Loucy (cell line): ENCODE results near the gene CPEB4.

Experiments used
- H2AFZ ChIP-seq: fragments of 200-600 bp; sonication (generic); 2 replicates; pipeline ENCODE4 v1.6.0; 2016; ENCODE audit warnings: antibody characterized with exemption, mild to moderate bottlenecking, low read length, moderate library complexity
- H3F3A ChIP-seq: fragments of 200-600 bp; 2 replicates; pipeline ENCODE4 v1.6.0; 2016; ENCODE audit warnings: antibody characterized with exemption, low read depth, mild to moderate bottlenecking
- H3K27me3 ChIP-seq: fragments of 200-600 bp; sonication (generic); 2 replicates; pipeline ENCODE4 v1.6.1; 2014; ENCODE audit warnings: low read length, mild to moderate bottlenecking; ENCODE audit not compliant: insufficient read depth, poor library complexity, severe bottlenecking
- H3K36me3 ChIP-seq: fragments of 200-600 bp; sonication (generic); 2 replicates; pipeline ENCODE4 v1.6.1; 2016; ENCODE audit warnings: low read length; ENCODE audit not compliant: insufficient read depth
- H3K4me1 ChIP-seq: fragments of 200-600 bp; sonication (generic); 2 replicates; pipeline ENCODE4 v1.5.1; 2014; ENCODE audit warnings: low read length, mild to moderate bottlenecking; ENCODE audit not compliant: insufficient read depth, poor library complexity, severe bottlenecking
- H3K4me2 ChIP-seq: fragments of 200-600 bp; sonication (generic); 2 replicates; pipeline ENCODE4 v1.6.0; 2014; ENCODE audit warnings: antibody characterized with exemption, low read length, low read depth, mild to moderate bottlenecking; ENCODE audit not compliant: poor library complexity, severe bottlenecking
- H3K4me3 ChIP-seq: fragments of 200-600 bp; sonication (generic); 2 replicates; pipeline ENCODE4 v1.5.1; 2014; ENCODE audit warnings: low read length, mild to moderate bottlenecking, mixed read lengths; ENCODE audit not compliant: poor library complexity, severe bottlenecking
- H3K79me2 ChIP-seq: fragments of 200-600 bp; sonication (generic); 2 replicates; pipeline ENCODE4 v1.6.1; 2014; ENCODE audit warnings: low read length; ENCODE audit not compliant: insufficient read depth
- H3K9ac ChIP-seq: fragments of 200-600 bp; sonication (generic); 2 replicates; pipeline ENCODE4 v1.6.0; 2014; ENCODE audit warnings: mild to moderate bottlenecking, low read depth, low read length, moderate library complexity; ENCODE audit not compliant: poor library complexity, severe bottlenecking
- H3K9me2 ChIP-seq: fragments of 200-600 bp; sonication (generic); replicated peaks from 2 replicates; pipeline ENCODE4 v1.6.1; 2016; ENCODE audit warnings: low read depth, low read length, mixed read lengths
- H3K9me3 ChIP-seq: fragments of 200-600 bp; sonication (generic); 2 replicates; pipeline ENCODE4 v1.6.1; 2014; ENCODE audit warnings: mild to moderate bottlenecking, antibody characterized with exemption, low read length, low read depth; ENCODE audit not compliant: insufficient read depth
- H4K20me1 ChIP-seq: fragments of 200-600 bp; sonication (generic); 2 replicates; pipeline ENCODE4 v1.6.0; 2014; ENCODE audit warnings: antibody characterized with exemption, low read length, mild to moderate bottlenecking; ENCODE audit not compliant: insufficient read depth, poor library complexity, severe bottlenecking
- CTCF ChIP-seq: fragments of 200-600 bp; sonication (generic); conservative IDR thresholded peaks from 2 replicates; pipeline ENCODE4 v1.5.1; 2014; ENCODE audit warnings: mild to moderate bottlenecking, antibody characterized with exemption, low read length
- EZH2phosphoT487 ChIP-seq: fragments of 200-600 bp; IDR thresholded peaks from 2 replicates; pipeline ENCODE4 v1.6.1; 2018; ENCODE audit warnings: antibody characterized with exemption, mild to moderate bottlenecking, moderate library complexity, borderline replicate concordance

CPEB4 gene

GRCh38 chr5:173935396-173935795, 47.2 kb downstream of the CPEB4 start:
- Histone ChIP-seq H3K4me2 (no peak overlapping the region), H3K9me3 (no peaks in the 10 kb centered on the region), H3K4me3 (no peak overlapping the region), H3K79me2 (no peaks in the 10 kb centered on the region), H3K9me2 (no peaks in the 10 kb centered on the region), H4K20me1 (no peaks in the 10 kb centered on the region), H2AFZ (no peak overlapping the region), H3K27me3 (no peaks in the 10 kb centered on the region), H3F3A (no peaks in the 10 kb centered on the region), H3K4me1 (no peaks in the 10 kb centered on the region), H3K9ac (no peak overlapping the region), H3K36me3 (no peaks in the 10 kb centered on the region)
- TF ChIP-seq EZH2phosphoT487 = no peak
- no peak for TF ChIP-seq CTCF

GRCh38 chr5:173940269-173940668, 52.1 kb downstream of the CPEB4 start:
- Histone ChIP-seq H3K4me2 (no peak overlapping the region), H3F3A (no peaks in the 10 kb centered on the region), H4K20me1 (no peaks in the 10 kb centered on the region), H3K79me2 (no peaks in the 10 kb centered on the region), H3K9ac (no peak overlapping the region), H3K9me2 (no peaks in the 10 kb centered on the region), H3K4me1 (no peaks in the 10 kb centered on the region), H3K27me3 (no peaks in the 10 kb centered on the region), H3K9me3 (no peaks in the 10 kb centered on the region), H2AFZ (no peak overlapping the region), H3K36me3 (no peaks in the 10 kb centered on the region), H3K4me3 (no peak overlapping the region)
- TF ChIP-seq CTCF (no peak), EZH2phosphoT487 (no peak)

GRCh38 chr5:173941102-173941501, 53.0 kb downstream of the CPEB4 start:
- H3K9me2 ChIP-seq = no peaks in the 10 kb centered on the region
- no peak for TF ChIP-seq EZH2phosphoT487
- TF ChIP-seq CTCF = no peak
- no peak overlapping the region for H3K4me2 ChIP-seq
- no peaks in the 10 kb centered on the region for H4K20me1 ChIP-seq
- H2AFZ ChIP-seq = no peak overlapping the region
- no peaks in the 10 kb centered on the region for H3K27me3 ChIP-seq
- no peaks in the 10 kb centered on the region for H3K4me1 ChIP-seq
- no peaks in the 10 kb centered on the region for H3K9me3 ChIP-seq
- H3K36me3 ChIP-seq = no peaks in the 10 kb centered on the region
- H3K4me3 ChIP-seq = no peak overlapping the region
- H3K79me2 ChIP-seq = no peaks in the 10 kb centered on the region
- no peaks in the 10 kb centered on the region for H3F3A ChIP-seq
- no peak overlapping the region for H3K9ac ChIP-seq
